Tibial artery (tissue), 4 donors: ENCODE data around the gene HASPIN.

Source experiments
- DNase-seq, 2 donors: peaks; one replicate each; pipeline ENCODE4 v3.0.0-alpha.2; 2019
- H3K27ac ChIP-seq, 2 donors: fragments of 200-600 bp; sonication (generic) in 1 of 2; 1 replicate in 1 of 2; 2 replicates in 1 of 2; pipeline ENCODE4 v1.5.1; 2018 to 2019; ENCODE audit warnings: mild to moderate bottlenecking in 1 of 2
- H3K27me3 ChIP-seq, 2 donors: fragments of 200-600 bp; sonication (generic) in 1 of 2; one replicate each; pipeline versions ENCODE4 v1.5.1 to v1.6.0; 2016 to 2019
- H3K36me3 ChIP-seq, 3 donors: fragments of 200-600 bp; sonication (generic) in 2 of 3; one replicate each; pipeline ENCODE4 v1.5.1; 2016 to 2019; ENCODE audit warnings: mild to moderate bottlenecking in 2 of 3
- H3K4me1 ChIP-seq, 4 donors: fragments of 200-600 bp; sonication (generic) in 2 of 4; 1 replicate in 3 of 4; 2 replicates in 1 of 4; pipeline ENCODE4 v1.5.1; 2016 to 2019
- H3K4me3 ChIP-seq, 2 donors: fragments of 200-600 bp; sonication (generic) in 1 of 2; 1 replicate in 1 of 2; 2 replicates in 1 of 2; pipeline ENCODE4 v1.5.1; 2018 to 2019; ENCODE audit warnings: mild to moderate bottlenecking in 2 of 2
- H3K9me3 ChIP-seq, 3 donors: fragments of 200-600 bp; sonication (generic) in 1 of 3; one replicate each; pipeline ENCODE4 v1.5.1; 2016 to 2019
- intact Hi-C: fragments of 100-400 bp; cut with DNase I; formaldehyde crosslinking; loops from one replicate; pipeline ENCODE4 v1.15.0; 2023; ENCODE audit warnings: low total_unique reads
- TF ChIP-seq, protein P1 (sequence below), 2 experiments: fragments of 200-600 bp in 1 of 2; fragments of 450-650 bp in 1 of 2; IDR thresholded peaks; one replicate each; pipeline ENCODE4 v1.5.1; 2017 to 2019; ENCODE audit warnings: antibody characterized with exemption in 2 of 2, mild to moderate bottlenecking in 1 of 2, moderate library complexity in 1 of 2

The HASPIN gene

DNA sequence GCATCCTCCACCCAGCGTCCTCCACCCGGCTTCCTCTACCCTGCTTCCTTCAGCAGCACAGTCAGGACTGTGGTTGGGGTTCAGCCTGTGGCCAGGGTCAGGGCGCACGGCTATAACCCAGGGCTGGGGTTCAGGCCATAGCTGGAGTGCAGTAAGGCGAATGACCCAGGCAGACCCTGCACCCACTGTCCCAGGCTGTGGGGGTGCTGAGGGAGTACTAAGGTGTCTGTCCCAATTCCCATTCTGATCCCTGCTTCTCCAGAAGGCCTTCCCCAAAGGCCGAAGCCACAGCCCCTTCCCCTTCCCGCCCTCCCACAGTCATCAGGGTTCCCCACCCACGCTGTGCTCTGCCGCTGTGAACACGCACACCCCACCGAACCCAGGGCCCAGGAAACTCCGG lies 42.6 kb upstream of the HASPIN start:
- no peak for DNase-seq
- Histone ChIP-seq H3K27ac (no peak overlapping the region), H3K9me3 (no peaks in the 10 kb centered on the region), H3K27me3 (peaks cover 0 to 55% of the 10 kb centered on the region in 2 donors), H3K4me3 (no peak overlapping the region), H3K36me3 (no peaks in the 10 kb centered on the region), H3K4me1 (no peaks in the 10 kb centered on the region)
- TF ChIP-seq, protein P1, sequence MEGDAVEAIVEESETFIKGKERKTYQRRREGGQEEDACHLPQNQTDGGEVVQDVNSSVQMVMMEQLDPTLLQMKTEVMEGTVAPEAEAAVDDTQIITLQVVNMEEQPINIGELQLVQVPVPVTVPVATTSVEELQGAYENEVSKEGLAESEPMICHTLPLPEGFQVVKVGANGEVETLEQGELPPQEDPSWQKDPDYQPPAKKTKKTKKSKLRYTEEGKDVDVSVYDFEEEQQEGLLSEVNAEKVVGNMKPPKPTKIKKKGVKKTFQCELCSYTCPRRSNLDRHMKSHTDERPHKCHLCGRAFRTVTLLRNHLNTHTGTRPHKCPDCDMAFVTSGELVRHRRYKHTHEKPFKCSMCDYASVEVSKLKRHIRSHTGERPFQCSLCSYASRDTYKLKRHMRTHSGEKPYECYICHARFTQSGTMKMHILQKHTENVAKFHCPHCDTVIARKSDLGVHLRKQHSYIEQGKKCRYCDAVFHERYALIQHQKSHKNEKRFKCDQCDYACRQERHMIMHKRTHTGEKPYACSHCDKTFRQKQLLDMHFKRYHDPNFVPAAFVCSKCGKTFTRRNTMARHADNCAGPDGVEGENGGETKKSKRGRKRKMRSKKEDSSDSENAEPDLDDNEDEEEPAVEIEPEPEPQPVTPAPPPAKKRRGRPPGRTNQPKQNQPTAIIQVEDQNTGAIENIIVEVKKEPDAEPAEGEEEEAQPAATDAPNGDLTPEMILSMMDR (IDR thresholded peaks at IDR 0.05): no peak
- intact Hi-C loops: no loop called here

DNA sequence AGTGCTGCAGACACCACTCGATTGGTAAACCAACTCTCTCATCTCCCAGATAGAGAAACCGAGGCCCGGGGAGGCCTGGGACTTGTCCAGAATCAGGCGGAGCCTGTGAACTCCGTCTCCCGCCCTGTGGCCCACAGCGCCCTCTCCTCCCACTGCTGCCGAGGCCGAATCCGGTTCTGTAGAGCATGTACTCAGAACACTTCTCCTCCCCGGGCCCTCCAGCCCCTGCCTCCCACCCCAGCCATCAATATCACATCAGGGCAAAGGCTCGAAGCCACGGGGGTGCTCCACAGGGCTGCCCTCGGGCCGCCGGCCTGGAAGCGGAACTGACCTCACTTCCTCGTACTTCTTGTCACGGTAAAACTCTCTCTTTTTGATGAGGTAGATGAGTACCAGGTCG lies 42.1 kb upstream of the HASPIN start:
- Histone ChIP-seq H3K27ac (no peak overlapping the region), H3K36me3 (no peaks in the 10 kb centered on the region), H3K27me3 (peaks cover 0 to 55% of the 10 kb centered on the region in 2 donors), H3K4me1 (no peaks in the 10 kb centered on the region), H3K9me3 (no peaks in the 10 kb centered on the region), H3K4me3 (no peak overlapping the region)
- TF ChIP-seq, protein P1 (IDR thresholded peaks at IDR 0.05): no peak
- DNase-seq: no peak
- intact Hi-C loops: no loop called here

DNA sequence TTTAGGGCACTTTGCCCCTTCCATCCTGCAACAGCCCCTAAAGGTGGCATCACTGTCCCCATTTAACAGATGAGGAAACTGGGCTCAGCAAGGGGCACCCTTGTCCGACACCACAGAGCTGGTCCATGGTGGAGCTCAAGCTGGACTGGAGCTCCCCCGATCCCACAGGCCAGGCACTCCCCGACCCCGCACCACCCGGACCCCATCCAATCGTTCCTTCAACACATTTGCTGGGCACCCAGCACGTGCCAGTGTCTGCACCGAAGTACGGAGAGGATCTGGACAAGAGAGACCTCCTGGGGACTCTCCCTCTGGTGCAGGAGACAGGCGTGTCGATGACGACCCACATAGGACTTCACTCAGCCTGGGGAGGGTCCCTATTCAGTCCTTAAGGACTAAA lies 41.7 kb upstream of the HASPIN start:
- H3K4me3 ChIP-seq: no peak overlapping the region
- TF ChIP-seq, protein P1 (IDR thresholded peaks at IDR 0.05): no peak
- no peaks in the 10 kb centered on the region for H3K36me3 ChIP-seq
- intact Hi-C loops: no loop called here
- H3K9me3 ChIP-seq: no peaks in the 10 kb centered on the region
- peaks cover 0 to 55% of the 10 kb centered on the region in 2 donors for H3K27me3 ChIP-seq
- H3K27ac ChIP-seq: no peak overlapping the region
- H3K4me1 ChIP-seq: no peaks in the 10 kb centered on the region
- no peak for DNase-seq

DNA sequence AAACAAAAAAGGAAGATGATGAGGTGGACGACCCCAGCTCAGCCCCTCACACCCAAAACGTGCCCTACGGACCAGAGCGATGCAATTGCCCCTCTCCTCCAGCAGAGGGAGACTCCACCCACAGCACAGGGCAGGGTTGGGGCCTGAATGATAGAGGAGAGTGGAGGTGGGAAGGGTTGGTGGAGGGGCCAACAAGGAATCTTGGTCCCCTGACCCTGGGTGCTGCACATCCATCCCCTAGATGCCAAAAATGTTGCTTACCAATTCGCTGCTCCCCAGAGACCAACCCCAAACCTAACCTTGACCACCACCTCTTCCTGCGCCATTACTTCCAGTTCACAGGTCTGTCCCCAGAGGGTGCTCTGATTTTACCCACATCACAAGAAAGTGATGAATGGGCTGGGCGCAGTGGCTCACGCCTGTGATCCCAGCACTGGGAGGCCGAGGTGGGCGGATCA lies 40.6 kb upstream of the HASPIN start:
- Histone ChIP-seq H3K4me3 (no peak overlapping the region), H3K9me3 (no peaks in the 10 kb centered on the region), H3K27ac (no peak overlapping the region), H3K4me1 (no peaks in the 10 kb centered on the region), H3K36me3 (no peaks in the 10 kb centered on the region), H3K27me3 (peaks cover 0 to 55% of the 10 kb centered on the region in 2 donors)
- no peak for DNase-seq
- TF ChIP-seq, protein P1 (IDR thresholded peaks at IDR 0.05): peak; percentile 65 to 79
- intact Hi-C loops: no loop called here

DNA sequence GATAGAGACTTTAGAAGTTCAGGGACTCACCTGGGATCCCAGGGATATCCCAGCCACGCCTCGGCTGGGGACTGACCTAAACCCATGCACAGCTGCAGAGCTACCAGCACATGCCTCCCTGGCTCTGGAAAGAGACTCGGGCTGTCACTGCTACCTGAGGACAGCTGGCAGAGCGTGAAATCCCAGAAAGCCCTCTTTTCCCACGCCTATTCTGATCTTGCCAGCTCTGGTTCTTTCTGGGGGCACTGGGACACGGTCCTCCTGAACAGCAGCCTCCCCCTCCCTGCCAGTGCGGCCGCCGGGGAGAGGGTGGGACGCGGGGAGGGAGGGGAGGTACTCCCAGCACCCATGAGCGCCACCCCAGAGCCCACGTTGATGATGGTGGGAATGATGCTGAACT lies 38.5 kb upstream of the HASPIN start:
- no peak overlapping the region for H3K27ac ChIP-seq
- DNase-seq: no peak
- no peaks in the 10 kb centered on the region for H3K4me1 ChIP-seq
- peaks cover 0 to 57% of the 10 kb centered on the region in 2 donors for H3K27me3 ChIP-seq
- H3K4me3 ChIP-seq: no peak overlapping the region
- no peaks in the 10 kb centered on the region for H3K9me3 ChIP-seq
- H3K36me3 ChIP-seq: no peaks in the 10 kb centered on the region
- TF ChIP-seq, protein P1 (IDR thresholded peaks at IDR 0.05): no peak
- intact Hi-C loops: no loop called here

DNA sequence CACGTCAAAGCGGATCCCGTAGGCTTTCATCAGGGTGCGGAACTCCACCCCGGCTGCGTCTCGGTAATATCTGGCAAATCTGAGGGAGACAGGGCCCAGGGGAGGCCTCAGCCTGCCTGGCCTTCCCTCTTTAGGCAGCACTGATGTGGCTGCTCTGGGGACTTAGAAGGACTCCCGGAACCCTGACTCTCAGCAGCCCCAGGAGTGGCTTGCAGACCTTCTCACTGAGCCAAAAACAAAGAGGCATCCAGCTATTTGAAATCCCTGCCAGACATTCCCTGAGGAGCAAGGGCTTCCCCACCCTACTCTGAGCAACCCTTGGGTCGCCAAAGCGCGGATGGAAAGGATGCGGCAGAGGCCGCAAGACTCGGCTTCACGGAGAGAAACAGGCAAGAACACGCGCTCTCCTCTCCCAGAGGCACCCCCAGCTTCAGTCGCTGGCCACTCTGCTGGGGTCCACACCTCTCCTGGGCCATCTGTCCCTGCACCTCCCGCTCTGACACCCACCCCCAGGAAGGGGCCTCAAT lies 35.6 kb upstream of the HASPIN start:
- H3K27ac ChIP-seq: no peak overlapping the region
- no peak for DNase-seq
- H3K4me1 ChIP-seq: no peaks in the 10 kb centered on the region
- intact Hi-C loops: no loop called here
- H3K9me3 ChIP-seq: no peaks in the 10 kb centered on the region
- no peak overlapping the region for H3K4me3 ChIP-seq
- H3K36me3 ChIP-seq: no peaks in the 10 kb centered on the region
- TF ChIP-seq, protein P1 (IDR thresholded peaks at IDR 0.05): no peak
- peaks cover 0 to 58% of the 10 kb centered on the region in 2 donors for H3K27me3 ChIP-seq
